NT2/D1 (cell line): ENCODE measurements around the gene TTC16.

Source experiments
- YY1 ChIP-seq: IDR thresholded peaks from 2 replicates; pipeline ENCODE4 v1.6.1; 2011; ENCODE audit not compliant: insufficient read length, insufficient read depth
- ZNF274 ChIP-seq: IDR thresholded peaks from 2 replicates; pipeline ENCODE4 v1.6.1; 2011; ENCODE audit warnings: mild to moderate bottlenecking, low read depth, low read length

GRCh38 chr9:127680846-127681245 is 35.0 kb upstream of the TTC16 start:
- TF ChIP-seq YY1 (no peak), ZNF274 (no peak)
